ENCODE measurements around the gene MBNL2.

MBNL2 gene

DNA sequence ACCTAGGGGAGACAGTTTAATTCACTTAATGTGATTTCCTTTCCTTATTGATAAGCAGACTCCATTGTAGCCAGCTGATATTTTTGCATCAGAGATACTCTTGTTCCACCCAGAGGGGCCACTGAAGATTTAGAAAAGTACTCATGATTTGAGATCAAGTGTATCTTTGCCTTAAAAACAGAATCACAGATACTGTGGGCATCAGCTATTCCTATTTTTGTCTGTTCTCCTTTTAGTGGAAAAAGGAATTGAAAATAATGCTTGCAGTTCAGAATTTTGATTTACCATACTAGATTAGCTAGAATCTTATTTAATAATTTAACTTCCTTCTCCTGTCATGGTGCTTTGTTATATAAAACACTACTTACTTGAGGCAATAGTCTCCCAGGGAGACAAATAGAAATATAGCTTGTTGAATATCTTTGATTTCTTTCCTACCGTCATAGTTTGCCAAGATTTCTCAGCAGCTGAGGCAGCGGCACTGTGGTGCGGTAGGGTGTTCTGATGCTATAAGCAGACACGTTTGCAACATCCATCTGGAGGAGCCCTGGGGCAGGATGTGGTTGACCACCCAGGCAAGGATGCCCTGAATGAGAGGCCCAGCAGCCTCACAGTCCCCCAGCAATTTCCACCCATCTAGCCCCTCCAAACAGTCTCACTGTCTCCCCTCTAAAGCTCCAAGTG is 164.8 kb downstream of the MBNL2 start:
- DNase-seq = no peak

DNA sequence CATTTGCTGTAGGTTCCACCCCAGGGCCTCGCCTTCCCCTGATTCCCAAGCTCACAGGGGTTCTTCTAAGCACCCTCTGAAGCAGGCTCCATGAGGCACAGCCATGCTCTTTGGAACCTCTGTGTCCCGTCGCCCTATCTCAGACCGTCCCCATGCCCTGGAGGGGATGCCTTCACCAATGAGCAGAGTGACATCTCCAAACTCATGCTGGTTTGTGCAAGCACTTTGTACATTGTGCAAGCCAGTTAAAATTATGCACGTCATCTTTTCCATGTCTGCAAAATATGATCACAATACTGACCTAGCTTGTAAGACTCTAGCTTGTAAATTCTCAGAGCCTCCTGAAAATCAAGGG is 165.3 kb downstream of the MBNL2 start:
- DNase-seq = no peak

DNA sequence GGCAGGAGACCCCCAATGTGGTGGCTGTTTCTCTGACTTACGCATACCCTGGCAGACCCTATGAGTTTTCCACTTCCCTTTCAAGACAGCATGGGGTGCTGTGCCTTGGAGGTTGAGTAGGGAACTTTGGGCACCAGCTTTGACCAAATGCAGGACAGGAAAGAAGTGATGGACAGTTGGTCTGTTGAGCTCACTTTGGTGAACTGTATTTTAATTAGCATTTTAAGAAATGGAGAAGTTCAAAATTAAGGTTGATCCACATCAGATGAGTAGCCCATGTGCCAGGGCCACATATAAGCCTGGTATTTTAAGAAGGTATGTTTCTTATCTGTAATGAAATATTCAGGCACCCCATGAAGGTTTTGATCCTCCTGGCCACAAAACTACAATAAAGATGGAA is 165.8 kb downstream of the MBNL2 start:
- DNase-seq = no peak

DNA sequence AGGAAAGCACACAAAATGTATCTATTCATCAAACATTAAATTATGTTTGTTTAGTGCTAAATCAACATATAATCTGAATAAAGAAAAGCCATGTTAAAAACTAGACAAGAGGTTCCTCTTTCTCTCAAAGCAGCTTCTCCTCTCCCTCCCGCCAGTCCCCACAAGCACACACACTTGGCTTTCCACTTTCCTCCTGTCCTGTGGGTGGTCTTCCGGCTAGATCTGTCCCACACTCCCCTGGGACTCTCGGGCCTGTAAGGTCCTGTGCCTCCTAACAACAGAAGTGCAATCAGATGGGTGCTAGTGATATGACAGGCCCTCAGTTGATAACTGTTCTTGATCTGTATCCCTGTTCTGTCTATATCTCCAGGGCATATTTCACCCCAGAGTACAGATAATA is 166.2 kb downstream of the MBNL2 start:
- DNase-seq = no peak

DNA sequence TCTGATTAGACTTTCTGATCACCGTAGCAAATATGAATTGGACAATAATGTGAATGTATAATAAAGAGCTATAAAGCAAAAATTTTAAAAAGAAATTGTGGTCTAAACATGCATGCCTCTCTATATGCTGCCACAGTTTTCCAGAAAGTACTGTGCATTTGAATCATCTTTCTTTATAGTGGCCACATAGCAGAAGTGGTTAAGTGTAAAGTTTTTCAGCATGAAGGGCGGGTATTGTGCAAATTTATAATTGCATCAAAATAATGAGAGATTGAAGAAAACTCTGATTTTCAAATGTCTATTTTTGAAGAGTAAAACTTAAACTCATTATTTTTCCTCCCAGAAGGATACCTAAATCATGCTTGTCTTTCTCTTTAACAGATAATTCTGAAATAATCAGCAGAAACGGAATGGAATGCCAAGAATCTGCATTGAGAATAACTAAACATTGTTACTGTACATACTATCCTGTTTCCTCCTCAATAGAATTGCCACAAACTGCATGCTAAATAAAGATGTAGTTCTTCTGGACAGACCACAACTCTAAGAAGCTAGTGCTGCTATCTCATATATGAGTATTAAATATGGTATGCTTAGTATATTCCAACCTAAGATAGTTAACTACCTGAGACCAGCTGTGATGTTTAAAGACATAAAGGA is 168.9 kb downstream of the MBNL2 start:
- DNase-seq = no peak

DNA sequence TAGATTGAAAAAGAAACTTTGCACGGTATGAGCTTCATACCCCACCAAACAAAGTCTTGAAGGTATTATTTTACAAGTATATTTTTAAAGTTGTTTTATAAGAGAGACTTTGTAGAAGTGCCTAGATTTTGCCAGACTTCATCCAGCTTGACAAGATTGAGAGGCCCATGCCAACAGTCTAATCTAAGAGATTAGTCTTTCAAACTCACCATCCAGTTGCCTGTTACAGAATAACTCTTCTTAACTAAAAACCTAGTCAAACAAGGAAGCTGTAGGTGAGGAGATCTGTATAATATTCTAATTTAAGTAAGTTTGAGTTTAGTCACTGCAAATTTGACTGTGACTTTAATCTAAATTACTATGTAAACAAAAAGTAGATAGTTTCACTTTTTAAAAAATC is 169.9 kb downstream of the MBNL2 start:
- DNase-seq = no peak

DNA sequence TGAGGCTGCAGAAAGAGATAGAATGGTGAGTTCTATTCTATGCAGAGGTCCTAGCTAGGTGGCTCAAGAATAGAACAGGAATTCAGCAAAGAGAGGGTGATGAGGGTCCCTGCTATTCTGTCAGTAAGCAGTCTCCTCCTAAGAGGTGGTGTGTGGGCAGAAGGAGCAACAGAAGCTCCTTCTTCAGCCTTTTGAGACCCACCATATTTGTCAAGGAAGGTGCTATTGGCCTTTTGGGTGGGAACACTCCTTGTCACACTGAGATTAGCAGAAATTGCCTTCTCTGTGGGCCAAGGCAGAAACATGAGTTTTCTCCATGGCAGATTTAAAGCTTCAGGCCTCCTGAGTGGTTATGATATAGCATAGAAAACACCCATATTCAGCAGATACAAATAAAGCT is 172.4 kb downstream of the MBNL2 start:
- no peak for DNase-seq

DNA sequence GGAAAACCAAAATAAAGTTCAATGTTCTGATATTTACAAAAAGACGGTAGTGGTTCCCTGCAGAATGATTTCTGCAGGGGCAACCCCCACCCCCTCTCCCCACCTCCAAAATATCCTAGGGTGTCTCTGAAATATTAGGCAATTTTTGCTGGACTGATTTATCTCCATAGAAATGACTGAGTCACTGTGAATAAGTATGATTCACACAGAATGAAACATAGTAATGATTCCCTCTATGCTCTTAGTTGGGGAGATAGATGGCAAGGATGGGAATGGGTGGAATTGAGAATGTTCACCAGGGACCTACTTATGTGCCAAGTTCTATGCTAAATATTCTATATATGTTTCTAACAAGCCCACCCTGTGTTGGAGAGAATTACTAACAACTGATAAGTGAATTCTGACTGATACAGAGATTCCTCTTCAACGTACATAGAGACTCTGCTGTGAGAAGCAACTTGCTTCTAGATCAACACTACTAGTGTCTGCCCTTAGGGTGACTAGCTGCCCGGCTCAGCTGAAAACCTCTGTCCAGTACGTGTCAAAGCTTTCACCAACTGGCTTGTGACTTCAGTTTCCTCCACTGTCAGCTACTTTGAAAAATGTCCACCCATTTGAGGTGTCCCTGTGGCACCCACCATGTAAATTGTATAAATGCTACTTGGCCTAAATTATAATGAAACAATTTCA is 173.5 kb downstream of the MBNL2 start:
- DNase-seq = no peak

DNA sequence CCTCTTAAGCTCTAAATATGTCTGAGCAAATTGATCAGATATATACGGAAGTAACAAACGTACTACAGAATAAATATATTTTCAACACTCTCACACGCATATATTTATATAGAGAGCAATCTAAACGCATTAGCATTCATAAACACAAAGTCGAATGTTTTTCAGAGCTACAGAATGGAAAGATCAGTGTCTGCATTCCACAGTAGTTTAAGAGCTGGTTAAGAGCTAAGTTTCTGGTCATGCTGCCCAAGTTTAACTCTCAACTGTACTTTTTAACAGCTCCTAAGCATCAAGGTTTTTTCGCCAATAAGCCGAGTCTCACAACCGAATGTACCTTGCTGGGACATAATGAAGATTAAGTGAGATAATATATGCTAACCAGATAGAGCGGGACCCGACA is 175.1 kb downstream of the MBNL2 start:
- DNase-seq = no peak

DNA sequence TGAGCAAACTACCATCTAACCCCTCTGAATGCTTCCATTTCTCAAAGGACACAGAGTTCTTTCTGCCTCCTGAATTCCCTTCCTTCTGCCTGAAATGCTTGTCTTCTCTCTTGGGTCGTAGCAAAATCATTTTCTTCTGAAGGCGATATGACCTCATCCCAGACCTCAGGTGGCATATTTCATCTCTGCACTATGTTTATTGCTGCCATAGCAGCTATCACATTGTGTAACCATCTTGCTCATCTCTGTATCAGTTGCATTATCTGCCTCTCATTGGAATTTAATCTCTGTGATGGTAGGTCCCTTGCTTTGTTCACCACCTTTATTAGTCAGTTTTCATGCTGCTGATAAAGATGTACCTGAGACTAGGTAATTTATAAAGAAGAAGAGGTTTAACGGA is 179.3 kb downstream of the MBNL2 start:
- DNase-seq = no peak

DNA sequence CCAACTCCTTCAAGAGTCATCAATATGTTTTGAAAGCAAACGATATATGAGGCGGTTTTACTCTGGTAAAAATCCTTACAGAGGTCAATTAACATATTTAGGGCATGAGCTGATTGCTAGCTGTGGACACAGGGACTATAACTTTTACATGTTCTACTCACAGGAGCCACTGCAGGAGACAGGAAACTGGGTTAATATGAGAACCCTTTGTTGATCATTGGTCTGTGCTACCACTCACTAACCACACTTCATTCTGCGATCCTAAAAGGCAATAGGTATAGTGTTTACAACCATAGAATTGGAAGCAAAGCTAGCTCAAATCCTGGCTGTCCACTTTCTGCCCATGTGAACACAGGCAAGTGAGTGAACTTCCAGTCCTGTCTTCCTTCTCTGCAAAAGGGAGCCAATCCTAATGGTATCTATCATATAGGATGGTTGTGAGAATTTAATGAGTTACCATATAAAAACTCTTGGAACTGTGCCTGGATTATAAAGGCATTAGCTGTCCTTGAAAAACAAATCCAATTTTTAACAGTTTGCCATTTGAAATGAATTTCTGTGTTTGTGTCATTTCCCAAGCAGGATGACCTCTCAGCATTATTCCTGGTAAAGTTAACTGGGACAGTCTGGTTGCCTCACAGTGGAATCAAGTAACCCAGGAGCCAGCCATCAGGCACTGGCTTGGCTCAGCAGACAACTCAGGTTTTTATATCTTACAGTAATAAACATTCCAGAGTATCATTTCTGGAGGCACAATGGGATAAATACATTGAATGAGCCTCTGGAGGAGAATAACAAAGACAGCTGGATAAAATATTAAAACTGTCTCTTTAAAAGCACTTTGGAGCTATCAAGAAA is 182.0 kb downstream of the MBNL2 start:
- no peak for DNase-seq

DNA sequence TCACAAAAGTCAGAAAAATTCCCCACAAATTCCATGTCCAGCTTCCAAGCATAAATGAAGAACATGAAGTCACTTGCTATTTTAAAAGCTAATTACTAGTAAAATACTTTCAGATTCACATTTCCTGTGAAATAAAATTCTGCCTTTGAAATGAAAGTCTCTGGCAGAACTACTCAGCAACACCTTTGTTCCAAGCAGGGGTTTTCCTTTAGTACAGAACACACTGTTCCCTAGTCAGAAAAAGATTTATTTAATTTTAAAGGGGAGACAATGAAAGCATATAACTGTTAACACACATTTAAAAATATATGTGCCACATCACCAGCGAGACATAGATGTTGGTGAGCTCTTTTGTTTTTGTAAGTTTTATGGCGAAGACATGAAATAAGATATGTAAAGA is 185.4 kb downstream of the MBNL2 start:
- no peak for DNase-seq

DNA sequence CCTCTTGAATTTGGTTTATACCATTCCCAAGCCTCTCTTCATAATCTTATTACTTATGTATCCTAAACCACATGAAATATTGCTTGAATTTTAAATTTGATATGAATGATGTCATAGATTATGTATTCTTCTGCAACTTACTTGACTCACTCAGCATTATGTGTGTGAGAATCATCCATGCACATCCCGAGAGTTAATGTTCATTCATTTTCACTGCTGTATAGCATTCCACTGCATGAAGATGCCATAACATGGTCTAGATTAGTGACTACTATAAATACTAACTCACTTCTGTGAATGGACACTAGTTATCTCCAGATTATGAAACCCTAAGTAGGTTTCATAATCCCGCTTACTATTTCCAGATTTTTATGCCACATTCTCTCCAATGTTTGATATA is 186.8 kb downstream of the MBNL2 start:
- DNase-seq = no peak

DNA sequence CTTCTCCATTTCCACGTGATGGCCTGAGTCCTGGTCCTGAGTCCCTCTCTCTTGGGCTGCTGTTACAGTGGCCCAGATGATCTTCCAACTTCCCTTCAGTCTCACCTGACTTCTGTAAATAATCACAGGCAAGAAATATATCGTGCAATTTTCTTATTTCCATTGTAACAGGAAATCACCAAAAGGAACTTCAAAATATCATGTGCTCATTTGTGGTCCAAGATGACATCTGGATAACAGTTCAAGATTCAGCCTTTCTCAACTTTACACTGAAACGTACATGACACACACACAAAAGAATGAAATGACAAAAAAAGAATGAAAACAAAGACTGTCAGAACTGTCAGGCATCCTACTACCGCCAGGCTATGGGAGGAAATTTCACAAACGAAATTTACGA is 189.9 kb downstream of the MBNL2 start:
- no peak for DNase-seq

DNA sequence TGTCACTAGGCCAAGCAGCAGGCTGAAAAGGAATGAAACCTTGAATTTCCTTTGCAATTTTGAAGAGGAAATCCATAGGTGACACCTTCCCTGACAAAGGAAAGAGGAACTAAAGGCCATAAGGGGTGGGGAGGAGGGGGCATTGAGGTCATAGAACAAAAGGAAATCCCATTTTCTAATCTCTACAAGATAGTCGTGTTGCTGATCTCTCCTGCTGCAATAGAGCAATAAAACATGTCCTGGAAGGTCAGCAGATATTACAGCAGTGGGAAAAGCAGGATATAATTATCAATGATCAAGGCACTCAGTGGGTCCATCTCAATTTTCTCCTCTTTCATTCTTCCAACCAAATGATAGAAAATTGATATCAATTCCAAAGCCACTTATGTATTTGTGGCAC is 191.6 kb downstream of the MBNL2 start:
- DNase-seq = no peak

DNA sequence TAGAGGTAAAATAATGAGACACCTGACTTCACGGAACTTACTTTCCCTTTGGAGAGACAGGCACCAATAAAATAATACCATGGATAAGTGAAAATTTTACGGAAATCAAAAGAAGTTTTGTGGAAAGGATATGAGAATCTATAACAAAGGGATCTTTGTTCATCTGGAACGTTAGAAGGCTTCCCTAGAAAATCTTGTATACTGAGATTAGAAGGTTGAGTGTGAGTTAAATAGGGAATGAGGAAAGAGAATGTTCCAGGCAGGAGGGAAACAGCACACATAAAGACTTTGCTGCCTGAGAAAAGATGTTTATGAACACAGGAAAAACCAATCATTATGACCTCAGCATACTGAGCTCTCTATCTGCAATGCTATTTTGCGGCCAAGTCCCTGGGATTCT is 192.3 kb downstream of the MBNL2 start:
- no peak for DNase-seq

DNA sequence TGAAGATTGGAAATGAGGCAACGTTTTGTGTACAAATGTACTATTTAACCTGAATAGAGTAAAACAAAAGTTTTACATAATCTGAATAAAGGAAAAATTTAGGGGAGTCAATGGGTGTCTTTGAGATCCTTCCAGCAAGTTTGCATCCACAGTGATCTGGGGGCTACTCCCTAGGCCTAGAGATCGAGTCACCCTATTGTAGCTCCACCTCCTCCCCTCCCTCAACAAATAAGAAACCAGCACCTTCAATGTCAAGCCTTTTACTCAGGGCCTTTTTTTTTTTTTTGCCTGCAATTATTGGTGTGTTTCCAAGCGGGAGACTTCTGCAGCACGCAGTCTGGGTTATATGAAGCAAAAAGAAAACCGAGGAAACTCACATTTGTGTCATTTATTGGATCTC is 195.6 kb downstream of the MBNL2 start:
- DNase-seq = no peak

DNA sequence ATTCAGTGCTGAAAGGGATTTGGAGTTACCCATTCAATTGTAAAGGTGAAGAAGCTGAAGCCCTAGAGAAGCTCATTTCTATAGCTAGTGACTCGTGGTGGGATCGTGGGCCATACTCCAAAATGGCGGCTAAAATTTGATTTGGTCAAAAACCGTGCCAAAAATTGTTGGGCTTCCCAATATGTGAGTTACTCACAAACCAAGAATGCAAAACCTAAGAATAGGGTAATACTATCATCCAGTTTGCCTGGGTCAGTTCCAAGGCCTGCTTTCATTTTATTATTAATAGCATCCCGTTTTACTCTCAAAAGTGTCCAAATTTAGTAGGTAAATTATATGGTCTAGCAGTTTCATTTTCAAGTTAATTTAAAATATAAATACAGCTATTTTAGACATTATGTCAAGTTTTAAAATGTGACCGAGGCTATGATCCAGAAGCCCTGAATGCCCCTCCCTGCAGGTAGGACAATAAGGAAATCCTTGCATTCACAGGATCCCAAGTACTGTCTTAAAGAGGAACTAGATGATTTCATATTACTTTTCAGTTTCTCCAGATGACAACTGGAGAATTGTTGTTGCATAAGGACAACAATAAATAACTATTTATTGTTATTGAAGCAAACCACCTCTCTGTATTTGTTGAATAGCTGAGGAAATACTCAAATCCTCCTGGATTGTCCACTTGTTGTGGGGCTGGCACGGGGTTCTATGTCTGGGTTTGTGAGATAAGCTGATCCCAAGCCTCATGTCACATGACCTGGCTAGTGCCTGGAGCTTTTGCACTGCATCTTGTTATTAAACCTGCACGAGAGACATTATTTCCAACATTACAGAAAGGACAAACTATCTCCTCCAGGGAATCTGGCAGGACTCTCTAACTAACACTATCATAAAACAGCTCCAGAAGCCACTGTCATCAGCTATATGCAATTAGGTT is 200.3 kb downstream of the MBNL2 start:
- no peak for DNase-seq

DNA sequence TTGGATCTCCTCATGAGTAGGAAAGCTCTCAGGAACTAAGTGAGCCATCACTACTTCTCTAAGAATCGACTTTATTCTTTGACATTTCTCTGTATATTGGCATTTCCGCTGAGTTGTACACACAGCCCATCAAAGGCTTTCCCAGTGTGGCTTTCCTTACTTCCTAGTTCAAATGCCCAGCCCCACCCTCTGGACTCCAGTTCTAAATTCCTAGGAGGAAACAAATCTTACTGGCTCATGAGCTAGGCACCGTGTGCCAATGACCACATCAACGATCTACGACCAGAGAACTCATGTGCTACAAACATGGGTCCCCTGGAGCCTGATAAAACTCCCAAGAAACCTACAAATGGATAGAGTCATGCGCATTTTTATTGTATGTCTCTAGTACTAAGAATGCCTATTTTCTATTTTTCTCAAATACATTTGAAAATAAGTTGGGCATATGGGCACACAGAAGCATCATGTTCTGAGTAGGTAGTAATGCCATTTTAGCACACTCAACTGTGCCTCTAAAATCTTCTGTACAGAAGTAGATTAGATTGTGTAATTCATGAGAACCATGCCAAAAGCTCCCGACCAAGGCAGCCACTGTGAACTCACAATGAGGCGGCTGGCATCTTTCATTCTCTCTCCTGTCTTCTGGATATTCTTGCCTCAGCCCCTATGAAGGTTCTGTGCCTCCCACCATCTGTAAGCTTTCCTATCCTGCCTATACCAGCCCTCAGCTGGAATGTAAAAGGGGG is 201.3 kb downstream of the MBNL2 start:
- DNase-seq = no peak

DNA sequence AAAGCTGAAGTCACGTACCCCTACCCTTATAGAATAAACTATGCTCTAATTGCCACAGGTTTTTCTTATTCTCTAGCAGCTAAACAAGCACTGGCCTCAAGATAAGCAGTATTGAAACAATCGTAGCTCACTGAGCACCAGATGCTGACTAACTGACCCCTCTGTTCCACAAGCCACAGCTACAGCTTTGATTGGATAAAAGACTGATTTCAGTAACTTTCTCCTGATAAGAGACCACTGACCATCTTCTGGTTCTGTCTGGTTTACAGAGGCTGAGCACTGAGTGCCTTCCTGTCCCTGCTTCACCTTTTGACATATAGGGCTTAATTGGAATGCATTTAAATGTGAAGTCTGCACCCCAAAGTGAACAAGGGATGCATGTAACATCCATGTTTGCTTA is 203.5 kb downstream of the MBNL2 start:
- no peak for DNase-seq

DNA sequence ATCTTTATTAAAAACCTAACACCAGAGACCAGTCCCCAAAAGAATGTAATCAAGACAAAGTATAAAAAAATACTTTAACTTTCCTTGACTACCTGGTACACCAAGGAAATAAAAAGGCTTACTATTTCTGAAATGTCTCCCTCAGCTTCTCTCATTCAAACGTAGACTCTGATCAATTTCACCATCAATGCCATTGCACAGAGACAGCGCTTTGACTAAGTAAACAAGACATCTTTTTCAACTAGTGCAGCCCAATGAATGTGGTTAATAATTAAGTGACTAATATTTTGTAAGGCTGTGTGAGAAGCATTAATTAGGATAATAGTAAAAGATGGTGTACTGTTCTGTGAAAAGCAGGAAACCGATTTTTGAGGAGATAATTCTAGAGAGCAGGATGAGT is 204.6 kb downstream of the MBNL2 start:
- no peak for DNase-seq

DNA sequence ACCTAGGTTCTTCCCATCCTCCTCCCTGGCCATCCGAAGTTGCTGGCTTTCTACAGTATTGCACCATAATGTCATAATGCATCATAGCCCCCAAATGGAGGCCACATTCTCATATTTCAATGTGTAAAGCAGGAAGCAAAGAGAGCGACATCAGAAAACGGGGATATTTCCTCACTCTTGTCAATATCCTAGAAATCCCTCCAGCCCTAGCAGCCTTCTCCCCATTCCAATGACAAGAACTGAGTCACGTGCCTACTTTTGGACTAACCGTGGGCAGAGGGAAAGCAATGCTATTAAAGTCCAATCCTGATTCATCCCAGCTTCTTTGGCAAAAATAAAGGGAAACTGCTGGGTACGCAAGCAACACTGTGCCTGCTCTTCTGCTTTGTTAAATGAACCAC is 207.5 kb downstream of the MBNL2 start:
- peak; percentile 14 to 69 for DNase-seq

Measured in NCI-H524 (cell line).